HG02973 (cell line): ENCODE data around the gene SRGAP3.

Source experiments
- ATAC-seq: cut with Tn5 transposase; IDR thresholded peaks from one replicate; pipeline ENCODE4 v1.9.1; 2021; ENCODE audit warnings: moderate library complexity; ENCODE audit not compliant: unreplicated experiment

Gene SRGAP3

GRCh38 chr3:9121366-9122001 is 128.0 kb downstream of the SRGAP3 start:
- ATAC-seq, result no peak

- no peak for ATAC-seq
Observed at GRCh38 chr3:9119331-9119730, 130.1 kb downstream of the SRGAP3 start.

DNA sequence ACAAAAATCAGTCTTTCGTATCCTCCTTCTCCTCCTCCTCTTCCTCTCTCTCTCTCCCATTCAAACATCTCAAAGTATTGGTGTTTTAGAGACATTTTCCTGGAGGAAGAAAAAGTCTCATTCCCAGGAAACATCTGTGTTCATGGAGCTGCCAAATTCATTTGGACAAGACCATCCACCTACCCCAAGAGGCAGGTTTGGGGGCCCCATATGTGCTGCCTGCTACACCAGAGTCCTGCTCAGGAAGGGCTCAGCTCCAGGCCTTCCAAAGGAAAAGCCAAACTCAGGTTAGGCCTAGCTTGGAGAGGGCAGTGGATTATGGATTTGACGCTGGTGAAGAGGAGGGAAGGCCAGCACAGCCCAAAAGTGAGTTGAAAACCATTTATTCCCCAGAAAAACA is 131.2 kb downstream of the SRGAP3 start:
- no peak for ATAC-seq

GRCh38 chr3:9117220-9117619 is 132.2 kb downstream of the SRGAP3 start:
- ATAC-seq, result no peak

DNA sequence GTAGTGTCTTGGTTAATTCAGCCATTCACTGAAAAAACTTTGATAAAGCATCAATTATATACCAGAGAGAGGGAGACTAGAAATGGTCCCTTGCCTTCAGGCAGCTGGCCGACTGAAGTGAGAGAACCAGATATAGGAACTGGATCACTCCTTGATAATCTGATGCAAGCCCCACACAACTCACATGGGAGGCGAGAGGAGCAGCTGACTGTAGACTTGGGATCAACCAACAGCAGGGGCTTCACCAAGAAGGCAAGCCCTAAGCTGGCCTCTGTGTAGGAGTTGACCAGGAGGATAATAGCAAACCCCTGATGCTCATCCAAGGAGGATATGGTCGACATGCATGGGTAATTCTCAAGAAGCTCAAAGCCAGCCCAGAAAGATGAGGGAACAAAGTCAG is 133.1 kb downstream of the SRGAP3 start:
- no peak for ATAC-seq

GRCh38 chr3:9115336-9115735 is 134.1 kb downstream of the SRGAP3 start:
- ATAC-seq, result no peak

- ATAC-seq, result no peak
Observed at GRCh38 chr3:9113040-9113439, 136.4 kb downstream of the SRGAP3 start.

DNA sequence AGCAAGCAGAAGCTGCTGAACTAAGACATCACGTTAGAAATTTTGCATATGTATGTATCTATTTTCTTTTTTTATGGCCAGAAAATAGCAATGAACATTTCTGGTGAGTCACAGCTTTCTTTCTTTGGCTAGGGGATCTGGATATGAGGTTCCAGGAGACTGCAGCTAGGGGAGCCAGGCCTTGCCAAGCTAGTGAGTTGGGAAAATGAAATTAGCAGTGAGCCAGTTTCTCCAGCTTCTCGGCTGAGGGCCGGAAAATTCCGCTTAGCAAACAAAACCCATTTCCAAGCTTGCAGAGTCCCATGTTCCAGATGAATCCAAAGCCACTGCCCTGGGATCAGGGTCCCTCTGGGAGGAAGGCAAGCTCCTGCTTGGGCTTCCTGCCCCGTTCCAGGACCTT is 137.6 kb downstream of the SRGAP3 start:
- no peak for ATAC-seq

DNA sequence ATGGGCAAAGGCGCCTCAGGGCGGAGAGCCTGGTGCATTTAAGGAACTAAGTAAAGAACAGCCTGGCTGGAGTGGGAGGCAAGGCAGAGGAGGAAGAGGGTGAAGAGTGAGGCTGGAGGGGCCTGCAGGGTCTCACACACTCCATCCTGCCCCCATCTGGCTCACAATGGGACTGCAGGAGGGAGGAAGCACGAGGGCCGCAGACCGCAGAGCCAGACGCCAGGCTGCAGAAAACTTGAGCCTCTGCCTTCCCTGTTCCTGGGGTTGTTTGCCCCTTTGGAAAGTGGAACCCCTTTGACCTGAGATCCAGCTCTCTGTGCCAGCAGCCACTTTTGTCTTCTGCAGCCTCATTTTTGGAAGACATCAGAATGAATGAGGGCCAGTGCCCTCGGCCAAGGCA is 138.0 kb downstream of the SRGAP3 start:
- ATAC-seq, result no peak

GRCh38 chr3:9110802-9111201 is 138.6 kb downstream of the SRGAP3 start:
- no peak for ATAC-seq

GRCh38 chr3:9110316-9110715 is 139.1 kb downstream of the SRGAP3 start:
- no peak for ATAC-seq

DNA sequence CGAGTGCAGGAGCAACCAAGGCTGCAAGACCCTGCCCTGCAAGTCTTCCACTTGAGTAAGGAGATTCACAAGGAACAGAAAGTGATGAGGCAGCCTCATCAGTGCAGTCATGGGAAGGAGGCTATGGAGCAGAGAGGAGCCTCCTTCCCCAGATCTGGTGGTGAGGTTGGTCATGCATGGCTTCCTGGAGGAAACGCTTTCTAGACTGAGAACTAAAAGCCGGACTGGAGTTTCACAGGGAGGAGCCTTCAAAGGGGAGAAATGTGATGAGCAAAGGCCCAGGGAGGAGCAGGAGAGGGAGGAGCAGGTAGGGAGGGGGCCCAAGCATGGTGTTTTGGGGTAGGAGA is 139.9 kb downstream of the SRGAP3 start:
- no peak for ATAC-seq

GRCh38 chr3:9108876-9109567 is 140.4 kb downstream of the SRGAP3 start:
- ATAC-seq, result no peak

GRCh38 chr3:9107738-9108137 is 141.7 kb downstream of the SRGAP3 start:
- ATAC-seq, result no peak

GRCh38 chr3:9105421-9105820 is 144.0 kb downstream of the SRGAP3 start:
- no peak for ATAC-seq

DNA sequence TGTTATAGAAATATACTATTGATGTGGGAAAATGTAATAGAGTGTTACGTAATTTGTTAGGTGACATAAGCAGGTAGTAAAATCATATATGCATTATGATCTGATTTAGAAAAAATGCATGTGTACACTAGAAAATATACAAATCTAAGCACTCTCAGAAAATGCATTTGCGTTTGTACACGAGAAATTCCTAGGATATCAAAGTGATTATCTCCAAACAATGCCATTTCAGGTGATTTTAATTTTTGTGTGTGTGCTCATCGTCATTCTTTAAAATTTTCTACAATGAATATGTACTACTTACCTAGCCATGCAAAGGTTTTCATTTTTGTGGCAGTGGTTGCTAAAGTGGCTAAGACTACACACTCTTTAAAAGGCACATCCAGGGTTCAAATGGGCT is 145.3 kb downstream of the SRGAP3 start:
- ATAC-seq, result no peak

DNA sequence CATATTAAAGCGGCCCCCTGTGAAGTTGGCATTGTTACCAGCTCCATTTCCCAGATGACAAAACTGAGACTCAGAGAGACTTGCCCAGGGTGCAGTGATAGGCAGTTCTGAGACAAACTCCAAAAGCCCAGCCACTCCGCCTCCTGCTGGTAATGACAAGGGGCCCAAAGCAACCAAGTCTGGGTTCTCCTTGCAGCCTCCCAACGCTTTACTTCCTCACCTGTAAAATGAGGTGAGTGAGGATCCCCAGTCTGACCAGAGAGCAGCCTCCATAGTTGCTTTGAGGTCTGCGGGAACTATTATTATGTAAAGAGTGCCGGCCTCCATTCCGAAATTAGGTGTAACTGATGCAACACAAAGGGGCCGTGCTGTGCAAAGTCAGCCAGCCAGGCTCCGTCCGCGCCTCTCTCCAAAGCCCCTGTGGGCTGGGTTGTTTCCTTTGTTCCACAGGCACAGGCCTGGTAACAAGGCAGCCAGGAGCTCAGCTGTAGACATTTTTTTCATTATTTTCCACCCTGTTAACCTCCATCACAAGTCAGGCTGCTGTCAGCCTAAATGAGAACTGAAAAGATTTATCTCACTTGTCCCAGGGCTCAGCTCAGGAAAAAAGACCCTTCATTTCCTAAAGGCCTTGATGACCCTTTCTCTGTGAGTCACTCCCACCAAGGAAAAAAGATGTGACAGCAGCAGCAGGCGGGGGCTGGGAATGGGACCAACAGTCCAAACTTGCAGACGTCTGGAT is 147.0 kb downstream of the SRGAP3 start:
- no peak for ATAC-seq

GRCh38 chr3:9101286-9101685 is 148.2 kb downstream of the SRGAP3 start:
- no peak for ATAC-seq

GRCh38 chr3:9100513-9100894 is 148.9 kb downstream of the SRGAP3 start:
- no peak for ATAC-seq

DNA sequence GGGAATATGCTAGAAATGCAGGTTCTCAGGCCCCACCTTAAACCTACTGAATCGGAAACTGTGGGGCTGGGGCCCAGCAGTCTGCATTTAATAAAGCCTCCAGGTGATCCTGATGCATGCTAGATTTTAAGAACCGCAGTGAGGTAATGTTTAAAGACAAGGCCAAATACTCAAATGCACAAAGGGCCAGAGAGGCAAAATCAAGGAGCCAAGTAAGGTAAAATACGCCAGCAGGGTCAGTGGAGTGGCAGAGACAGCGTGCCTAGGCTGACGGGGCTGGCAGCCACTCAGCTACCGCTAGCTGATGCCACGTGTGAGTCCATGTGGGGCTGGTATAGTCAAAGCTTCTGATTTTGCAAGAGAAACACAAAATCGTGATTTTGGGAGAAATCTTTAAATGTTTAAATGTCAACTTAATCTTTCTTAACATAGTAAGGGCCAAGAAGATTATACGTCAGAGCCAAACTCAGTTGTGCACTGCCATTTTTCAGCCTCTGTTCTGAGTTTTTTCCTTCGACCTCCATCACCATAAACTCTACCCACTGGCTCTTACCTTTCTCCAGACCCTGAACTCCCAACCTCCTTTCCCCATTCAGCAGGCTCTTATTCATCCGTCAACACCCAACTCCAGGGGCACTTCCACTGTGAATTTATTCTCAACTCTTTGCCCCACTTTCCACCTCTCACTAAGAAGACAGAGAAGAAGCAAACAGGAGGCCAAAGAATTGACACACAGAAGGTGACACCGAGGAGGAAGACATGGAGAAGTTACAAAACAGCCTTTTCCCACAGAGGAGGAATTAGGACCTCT is 149.5 kb downstream of the SRGAP3 start:
- no peak for ATAC-seq
